B cell (primary cell): Measurements from ENCODE around the gene MRPL16. TPM values are rescaled to one million over a fixed set of nuclear protein-coding genes. Genes with fewer than 3 reads are reported as not detected.

Experiments
- ATAC-seq: fragments of 200-7000 bp; cut with Tn5 transposase; one replicate; pipeline ENCODE4 v1.10.0; 2021; ENCODE audit warnings: low read depth, mild to moderate bottlenecking, moderate number of reproducible peaks, moderate library complexity
- CTCF ChIA-PET: fragments of 350-600 bp; sonication (Branson Sonifier 250); formaldehyde crosslinking; loops from one replicate; lab custom pipeline; 2021; ENCODE audit warnings: antibody characterized with exemption, inconsistent platforms; lab: Charles Lee
- POLR2A ChIA-PET: fragments of 350-600 bp; sonication (Branson Sonifier 250); formaldehyde crosslinking; loops from one replicate; lab custom pipeline; 2021; ENCODE audit warnings: antibody characterized with exemption; lab: Charles Lee
- DNase-seq: peaks from one replicate; pipeline ENCODE4 v3.0.0; 2013
- H2AFZ ChIP-seq: 2 replicates; pipeline ENCODE4 v1.6.1; 2012; ENCODE audit warnings: mild to moderate bottlenecking, low read depth, low read length; ENCODE audit not compliant: insufficient read depth, poor library complexity, severe bottlenecking
- H3K27ac ChIP-seq, 2 donors: 1 replicate in 1 of 2; 2 replicates in 1 of 2; pipeline ENCODE4 v1.5.1; 2012 to 2013; ENCODE audit warnings: low read length in 2 of 2, mild to moderate bottlenecking in 2 of 2, moderate library complexity in 1 of 2
- H3K27me3 ChIP-seq, 4 experiments: fragments of 200-600 bp in 1 of 4; sonication (generic) in 1 of 4; replicated peaks in 1 of 4; 1 replicate in 2 of 4; 2 replicates in 2 of 4; pipeline versions ENCODE4 v1.6.1 to v1.7.0; 2013 to 2016; ENCODE audit warnings: low read length in 3 of 4, mild to moderate bottlenecking in 2 of 4, mixed read lengths in 1 of 4, moderate library complexity in 1 of 4; ENCODE audit not compliant: insufficient read depth in 4 of 4, control insufficient read depth in 3 of 4; ENCODE audit errors: control extremely low read depth in 1 of 4
- H3K36me3 ChIP-seq, 2 experiments: replicated peaks in 1 of 2; 1 replicate in 1 of 2; 2 replicates in 1 of 2; pipeline versions ENCODE4 v1.6.1 to v1.7.1; 2013; ENCODE audit warnings: low read length in 1 of 2; ENCODE audit not compliant: insufficient read depth in 2 of 2, control insufficient read depth in 1 of 2; ENCODE audit errors: control extremely low read depth in 1 of 2, extremely low read depth in 1 of 2
- H3K4me1 ChIP-seq, 2 donors: fragments of 200-600 bp in 1 of 2; sonication (generic) in 1 of 2; 1 replicate in 1 of 2; 2 replicates in 1 of 2; pipeline versions ENCODE4 v1.5.1 to v1.6.1; 2013 to 2017; ENCODE audit warnings: low read length in 2 of 2; ENCODE audit not compliant: control insufficient read depth in 2 of 2, insufficient read depth in 2 of 2
- H3K4me2 ChIP-seq: replicated peaks from 2 replicates; pipeline ENCODE3; 2012; ENCODE audit warnings: mild to moderate bottlenecking, low read depth, low read length; ENCODE audit not compliant: poor library complexity, severe bottlenecking
- H3K4me3 ChIP-seq, 5 experiments: fragments of 200-600 bp in 1 of 5; sonication (generic) in 1 of 5; 1 replicate in 3 of 5; 2 replicates in 2 of 5; pipeline versions ENCODE4 v1.5.1 to v1.7.0; 2011 to 2016; ENCODE audit warnings: low read length in 4 of 5, mild to moderate bottlenecking in 4 of 5, low read depth in 2 of 5, control low read depth in 1 of 5, moderate library complexity in 1 of 5; ENCODE audit not compliant: insufficient read depth in 1 of 5; ENCODE audit errors: control extremely low read depth in 1 of 5, extremely low read depth in 1 of 5
- H3K79me2 ChIP-seq: fragments of 200-600 bp; sonication (generic); one replicate; pipeline ENCODE4 v1.6.0; 2016; ENCODE audit warnings: low read length; ENCODE audit not compliant: control insufficient read depth, insufficient read depth
- H3K9ac ChIP-seq: fragments of 200-600 bp; sonication (generic); 2 replicates; pipeline ENCODE4 v1.6.1; 2017; ENCODE audit warnings: mild to moderate bottlenecking, low read length, moderate library complexity
- H3K9me3 ChIP-seq, 3 donors: one replicate each; pipeline versions ENCODE4 v1.6.1 to v1.7.1; 2013; ENCODE audit warnings: low read length in 2 of 3; ENCODE audit not compliant: control insufficient read depth in 2 of 3, insufficient read depth in 1 of 3; ENCODE audit errors: control extremely low read depth in 1 of 3
- H4K20me1 ChIP-seq: 2 replicates; pipeline ENCODE4 v1.6.0; 2012; ENCODE audit warnings: mild to moderate bottlenecking, low read length; ENCODE audit not compliant: insufficient read depth, control insufficient read depth, poor library complexity, severe bottlenecking
- H3K27ac Mint-ChIP-seq: one replicate; pipeline ENCODE4 v1.8.0; 2021; ENCODE audit warnings: mixed read lengths
- H3K27me3 Mint-ChIP-seq: one replicate; pipeline ENCODE4 v1.8.0; 2021; ENCODE audit warnings: mixed read lengths
- H3K4me1 Mint-ChIP-seq: one replicate; pipeline ENCODE4 v1.8.0; 2021; ENCODE audit warnings: mixed read lengths
- H3K4me3 Mint-ChIP-seq: one replicate; pipeline ENCODE4 v1.8.0; 2021; ENCODE audit warnings: mixed read lengths
- H3K9me3 Mint-ChIP-seq: one replicate; pipeline ENCODE4 v1.8.0; 2022; ENCODE audit warnings: mixed read lengths; ENCODE audit not compliant: insufficient read depth
- CTCF ChIP-seq: fragments of 200-600 bp; IDR thresholded peaks from one replicate; pipeline ENCODE4 v1.8.0; 2022; ENCODE audit warnings: antibody characterized with exemption, mild to moderate bottlenecking
- EZH2 ChIP-seq: IDR thresholded peaks from 2 replicates; pipeline ENCODE4 v1.6.1; 2012; ENCODE audit warnings: borderline replicate concordance, low read depth, mild to moderate bottlenecking, moderate library complexity, low read length; ENCODE audit not compliant: insufficient read depth, poor library complexity, severe bottlenecking
- WGBS: methylation state at CpG from one replicate; pipeline ENCODE4 v1.1.5; 2013; ENCODE audit warnings: missing lambda C conversion rate; ENCODE audit not compliant: insufficient coverage; 5-methylcytosine and 5-hydroxymethylcytosine counted together
- intact Hi-C: fragments of 100-400 bp; cut with micrococcal nuclease; formaldehyde crosslinking; loops from one replicate; pipeline ENCODE4 v1.10.0; 2022
- polyA plus RNA-seq: library from polyadenylated mRNA; depleted of rRNA; stranded (reverse); fragments of >200 nt; gene quantifications from 2 replicates; pipeline ENCODE4 v1.2.3, GENCODE V29; 2012
- total RNA-seq, 2 donors: library from RNA; stranded (reverse); fragments of 120-200 nt in 1 of 2; gene quantifications; 1 replicate in 1 of 2; 2 replicates in 1 of 2; pipeline versions ENCODE4 v1.2.3 to v1.2.4, GENCODE V29; 2013 to 2022

The MRPL16 gene
- total and polyA plus RNA-seq, 2 donors (not counting 1 experiment from before 2014, with no cell fraction given): 38.3 to 41.0 TPM

GRCh38 chr11:59845399-59845798, 34.8 kb upstream of the MRPL16 start, which contains the start of gene CBLIF:
Gene CBLIF (minus strand): TSS chr11:59845499. CDS start chr11:59845453, 46 bp downstream.
- Histone ChIP-seq H3K79me2 (no peaks in the 10 kb centered on the region), H3K9me3 (peaks cover 0 to 3% (median 0%) of the 10 kb centered on the region in 3 donors), H3K4me3 (no peak within 1 kb of the TSS), H3K9ac (no peak within 1 kb of the TSS), H2AFZ (no peak within 1 kb of the TSS), H4K20me1 (no peaks in the 10 kb centered on the region), H3K27ac (no peak within 1 kb of the TSS), H3K27me3 (no peaks in the 10 kb centered on the region), H3K4me1 (no peaks in the 10 kb centered on the region), H3K36me3 (no peaks in the 10 kb centered on the region), H3K4me2 (no peak within 1 kb of the TSS)
- peaks cover 15% of the 10 kb centered on the region for H3K27me3 Mint-ChIP-seq
- H3K4me1 Mint-ChIP-seq: no peaks in the 10 kb centered on the region
- H3K27ac Mint-ChIP-seq: no peak within 1 kb of the TSS
- no peak within 1 kb of the TSS for H3K4me3 Mint-ChIP-seq
- ChIA-PET POLR2A (no interaction called here), CTCF (no interaction called here)
- no peaks in the 10 kb centered on the region for H3K9me3 Mint-ChIP-seq
- WGBS: no CpG with 5 or more reads among the region's 4 CpGs
- no peak for DNase-seq
- ATAC-seq: no peak
- TF ChIP-seq CTCF: no peak
- no peak for TF ChIP-seq EZH2
- intact Hi-C loops: no loop called here

DNA sequence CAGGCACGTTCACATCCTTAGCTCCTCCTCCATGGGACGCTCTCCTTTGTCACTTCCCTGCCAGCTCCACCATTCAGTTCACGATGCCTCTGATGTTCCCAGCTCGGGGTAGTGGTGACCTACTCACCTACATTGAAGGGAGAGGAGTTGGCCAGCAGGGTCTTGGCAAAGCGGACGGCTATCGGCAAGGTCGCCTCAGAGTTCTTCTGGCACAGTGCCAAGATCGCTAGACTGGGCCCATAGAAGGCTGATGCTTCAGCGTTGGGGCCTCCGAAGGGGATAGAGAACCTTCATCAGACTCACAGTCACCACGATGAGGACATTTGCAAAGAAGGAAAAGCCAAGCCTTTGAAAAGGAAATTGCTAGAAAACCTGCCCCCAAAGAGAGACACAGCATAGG, 31.7 kb upstream of the MRPL16 start:
- Histone ChIP-seq H3K27me3 (no peaks in the 10 kb centered on the region), H3K27ac (no peak overlapping the region), H4K20me1 (no peaks in the 10 kb centered on the region), H2AFZ (no peak overlapping the region), H3K36me3 (no peaks in the 10 kb centered on the region), H3K9me3 (no peaks in the 10 kb centered on the region), H3K9ac (no peak overlapping the region), H3K4me2 (no peak overlapping the region), H3K79me2 (no peaks in the 10 kb centered on the region), H3K4me1 (no peaks in the 10 kb centered on the region), H3K4me3 (no peak overlapping the region)
- CTCF ChIA-PET: no interaction called here
- Mint-ChIP-seq H3K4me1 (no peaks in the 10 kb centered on the region), H3K27ac (no peak overlapping the region), H3K27me3 (peaks cover 9% of the 10 kb centered on the region), H3K9me3 (no peaks in the 10 kb centered on the region), H3K4me3 (no peak overlapping the region)
- 93% methylated on average over 11 of the region's 12 CpGs for WGBS
- POLR2A ChIA-PET: no interaction called here
- intact Hi-C loops: no loop called here
- TF ChIP-seq CTCF (no peak), EZH2 (no peak)
- ATAC-seq (no peak), DNase-seq (no peak)
